IPS DF 4.7 (cell line): Measurements from ENCODE around the gene KLHDC3.
"Not testable (repeated sequence)": the region's sequence is repeated elsewhere in the genome, so short reads cannot be mapped to it uniquely, and the experiment has no call there.

Experiments used
- DNase-seq: peaks from one replicate; pipeline ENCODE4 v3.0.0-alpha.2; 2013; ENCODE audit warnings: low spot score; ENCODE audit errors: extremely low read depth

Gene KLHDC3

GRCh38 chr6:43026365-43026764 lies 12.3 kb downstream of the KLHDC3 start:
- no peak for DNase-seq

- no peak for DNase-seq
Observed at GRCh38 chr6:43029120-43029519, 15.1 kb downstream of the KLHDC3 start.

GRCh38 chr6:43032326-43032725 lies 18.3 kb downstream of the KLHDC3 start:
- no peak for DNase-seq

GRCh38 chr6:43033496-43034189 lies 19.6 kb downstream of the KLHDC3 start:
- no peak for DNase-seq

- DNase-seq, result no peak
Observed at GRCh38 chr6:43034190-43034525, 20.1 kb downstream of the KLHDC3 start.

- DNase-seq, result no peak
Observed at GRCh38 chr6:43035495-43036194, 21.6 kb downstream of the KLHDC3 start.

GRCh38 chr6:43036712-43037111 lies 22.7 kb downstream of the KLHDC3 start:
- no peak for DNase-seq

- DNase-seq, result no peak
Observed at GRCh38 chr6:43037197-43037596, 23.1 kb downstream of the KLHDC3 start.

- no peak for DNase-seq
Observed at GRCh38 chr6:43037706-43038105, 23.7 kb downstream of the KLHDC3 start.

- no peak for DNase-seq
Observed at GRCh38 chr6:43038727-43039126, 24.7 kb downstream of the KLHDC3 start.

- DNase-seq, result no peak
Observed at GRCh38 chr6:43040542-43041257, 26.7 kb downstream of the KLHDC3 start.

- not testable (repeated sequence) for DNase-seq
Observed at GRCh38 chr6:43041475-43041874, 27.4 kb downstream of the KLHDC3 start.

- no peak for DNase-seq
Observed at GRCh38 chr6:43043310-43043709, 29.3 kb downstream of the KLHDC3 start.

- no peak for DNase-seq
Observed at GRCh38 chr6:43045371-43045930, 31.4 kb downstream of the KLHDC3 start.

GRCh38 chr6:43047998-43048397 lies 33.9 kb downstream of the KLHDC3 start:
- DNase-seq, result no peak

GRCh38 chr6:43050981-43051380 lies 36.9 kb downstream of the KLHDC3 start:
- no peak for DNase-seq

GRCh38 chr6:43052225-43052841 lies 38.3 kb downstream of the KLHDC3 start:
- DNase-seq, result no peak

- DNase-seq, result no peak
Observed at GRCh38 chr6:43052842-43053544, 38.9 kb downstream of the KLHDC3 start.

- no peak for DNase-seq
Observed at GRCh38 chr6:43053545-43054205, 39.6 kb downstream of the KLHDC3 start, which contains the start of gene CUL7. TSS of gene CUL7 (minus strand) at chr6:43053851. CDS start at chr6:43052788, 1,063 bp downstream.

GRCh38 chr6:43054206-43054943 lies 40.3 kb downstream of the KLHDC3 start:
- no peak for DNase-seq
